AG04450 (cell line): ENCODE measurements around the gene ARHGAP32. TPM values are rescaled to one million over a fixed set of nuclear protein-coding genes. Genes with fewer than 3 reads are reported as not detected.

Experiments used
- CTCF ChIA-PET: fragments of 300-600, 350-600 bp; formaldehyde crosslinking; extraction: SDS; loops from one replicate; lab custom pipeline; 2022; ENCODE audit warnings: antibody characterized with exemption, inconsistent platforms; lab: Charles Lee
- POLR2A ChIA-PET: fragments of 350-600 bp; formaldehyde crosslinking; extraction: SDS; loops from one replicate; lab custom pipeline; 2021; ENCODE audit warnings: antibody characterized with exemption, inconsistent platforms; lab: Yijun Ruan, JAX
- DNase-seq: peaks from one replicate; pipeline ENCODE4 v3.0.0-alpha.2; 2011; ENCODE audit warnings: low read depth, low spot score
- H3K27ac ChIP-seq: one replicate; pipeline ENCODE4 v1.5.1; 2012; ENCODE audit warnings: low read depth, low read length, control low read depth
- H3K27me3 ChIP-seq: one replicate; pipeline ENCODE4 v1.6.0; 2012; ENCODE audit warnings: low read length; ENCODE audit not compliant: control insufficient read depth, insufficient read depth
- H3K4me3 ChIP-seq: 2 replicates; pipeline ENCODE4 v1.5.1; 2011; ENCODE audit warnings: mild to moderate bottlenecking, low read depth, low read length, control low read depth
- H3K9me3 ChIP-seq: 2 replicates; pipeline ENCODE4 v1.5.1; 2012; ENCODE audit warnings: low read length; ENCODE audit not compliant: control insufficient read depth, insufficient read depth
- CTCF ChIP-seq: IDR thresholded peaks from 2 replicates; pipeline ENCODE4 v1.5.1; 2011; ENCODE audit warnings: low read depth, low read length, control low read depth, inconsistent platforms
- polyA plus RNA-seq: library from polyadenylated mRNA; depleted of rRNA; stranded (reverse); fragments of >200 nt; gene quantifications from 2 replicates; pipeline ENCODE4 v1.2.3, GENCODE V29; 2011

Gene ARHGAP32
- polyA plus RNA-seq, 1 experiment = 7.5 TPM

GRCh38 chr11:128941573-128942271 lies 250.4 kb downstream of the ARHGAP32 start:
- Histone ChIP-seq H3K9me3 (peaks cover 4% of the 10 kb centered on the region; the same call in 1 of the 2 replicates), H3K27me3 (peaks cover 42% of the 10 kb centered on the region), H3K27ac (no peak overlapping the region), H3K4me3 (no peak overlapping the region)
- ChIA-PET POLR2A (interaction anchor here (0.6 kb wide), 1 partner anchor 13 kb away, joined by 8 read pairs; no protein-coding TSS in a partner anchor), CTCF (interaction anchor here (3.3 kb wide), 1 partner anchor 15 kb away, joined by 12 read pairs; no protein-coding TSS in a partner anchor)
- no peak for TF ChIP-seq CTCF
- no peak for DNase-seq

GRCh38 chr11:128941110-128941509 lies 251.0 kb downstream of the ARHGAP32 start:
- CTCF ChIA-PET = interaction anchor here (3.3 kb wide), 1 partner anchor 16 kb away, joined by 12 read pairs; no protein-coding TSS in a partner anchor
- POLR2A ChIA-PET = no interaction called here
- H3K27me3 ChIP-seq = peaks cover 42% of the 10 kb centered on the region
- peaks cover 4% of the 10 kb centered on the region; the same call in 1 of the 2 replicates for H3K9me3 ChIP-seq
- H3K4me3 ChIP-seq = no peak overlapping the region
- no peak for TF ChIP-seq CTCF
- H3K27ac ChIP-seq = no peak overlapping the region
- DNase-seq = no peak

- no peak overlapping the region for H3K4me3 ChIP-seq
- peaks cover 4% of the 10 kb centered on the region; the same call in 1 of the 2 replicates for H3K9me3 ChIP-seq
- POLR2A ChIA-PET = no interaction called here
- no peak for TF ChIP-seq CTCF
- CTCF ChIA-PET = interaction anchor here (3.3 kb wide), 1 partner anchor 16 kb away, joined by 12 read pairs; no protein-coding TSS in a partner anchor
- DNase-seq = no peak
- H3K27ac ChIP-seq = no peak overlapping the region
- peaks cover 42% of the 10 kb centered on the region for H3K27me3 ChIP-seq
These were observed 251.5 kb downstream of the ARHGAP32 start for GRCh38 chr11:128940603-128941002.

GRCh38 chr11:128940156-128940555 lies 252.0 kb downstream of the ARHGAP32 start:
- H3K4me3 ChIP-seq = no peak overlapping the region
- H3K27ac ChIP-seq = no peak overlapping the region
- POLR2A ChIA-PET = no interaction called here
- no peak for TF ChIP-seq CTCF
- CTCF ChIA-PET = interaction anchor here (3.3 kb wide), 1 partner anchor 16 kb away, joined by 12 read pairs; no protein-coding TSS in a partner anchor
- H3K27me3 ChIP-seq = peaks cover 43% of the 10 kb centered on the region
- peaks cover 4% of the 10 kb centered on the region; the same call in 1 of the 2 replicates for H3K9me3 ChIP-seq
- DNase-seq = no peak

GRCh38 chr11:128939591-128939990 lies 252.5 kb downstream of the ARHGAP32 start:
- Histone ChIP-seq H3K27me3 (peaks cover 43% of the 10 kb centered on the region), H3K9me3 (peaks cover 4% of the 10 kb centered on the region; the same call in 1 of the 2 replicates), H3K27ac (no peak overlapping the region), H3K4me3 (no peak overlapping the region)
- ChIA-PET POLR2A (no interaction called here), CTCF (interaction anchor here (0.7 to 3.3 kb wide), 2 partner anchors 17 to 55 kb away, joined by 3 to 12 read pairs; no protein-coding TSS in a partner anchor)
- no peak for TF ChIP-seq CTCF
- DNase-seq = no peak
